Right renal cortex interstitium (tissue), 3 donors: ENCODE results near the gene LRMDA. TPM values are rescaled to one million over a fixed set of nuclear protein-coding genes. Genes with fewer than 3 reads are reported as not detected.

ENCODE experiments used
- DNase-seq, 3 donors: peaks; one replicate each; pipeline ENCODE4 v3.0.0-alpha.2; 2013; ENCODE audit warnings: low read depth in 3 of 3, low spot score in 2 of 3
- polyA plus RNA-seq, 3 donors: library from polyadenylated mRNA; unstranded; fragments of 120-200 nt; gene quantifications; one replicate each; pipeline ENCODE4 v1.2.1, GENCODE V29; 2013; ENCODE audit not compliant: insufficient read length in 3 of 3

Gene LRMDA
- polyA plus RNA-seq, result 10 to 100 TPM; 20.9 to 21.7 (median 21.2) TPM

- no peak for DNase-seq
These were observed at the start of gene LRMDA for GRCh38 chr10:75431180-75432111. Gene LRMDA (plus strand): TSS chr10:75431624.

GRCh38 chr10:75386128-75386527 is 45.3 kb upstream of the LRMDA start:
- DNase-seq, result no peak

GRCh38 chr10:75388082-75388481 is 43.3 kb upstream of the LRMDA start:
- no peak for DNase-seq

- DNase-seq, result no peak
These were observed 41.2 kb upstream of the LRMDA start for GRCh38 chr10:75390178-75390577.

GRCh38 chr10:75392271-75392670 is 39.2 kb upstream of the LRMDA start:
- DNase-seq, result no peak

GRCh38 chr10:75392744-75393143 is 38.7 kb upstream of the LRMDA start:
- no peak for DNase-seq

GRCh38 chr10:75394221-75394620 is 37.2 kb upstream of the LRMDA start:
- DNase-seq, result no peak

- DNase-seq, result no peak
These were observed 36.1 kb upstream of the LRMDA start for GRCh38 chr10:75395066-75395931.

GRCh38 chr10:75395932-75396630 is 35.3 kb upstream of the LRMDA start:
- no peak for DNase-seq

- no peak for DNase-seq
These were observed 34.6 kb upstream of the LRMDA start for GRCh38 chr10:75396631-75397495.

- no peak for DNase-seq
These were observed 33.8 kb upstream of the LRMDA start for GRCh38 chr10:75397496-75398199.

GRCh38 chr10:75398200-75398691 is 33.2 kb upstream of the LRMDA start:
- DNase-seq, result no peak

GRCh38 chr10:75398692-75399460 is 32.5 kb upstream of the LRMDA start:
- no peak for DNase-seq

- no peak for DNase-seq
These were observed 31.8 kb upstream of the LRMDA start for GRCh38 chr10:75399461-75400162.

- DNase-seq, result no peak
These were observed 31.2 kb upstream of the LRMDA start for GRCh38 chr10:75400163-75400770.

- no peak for DNase-seq
These were observed 30.5 kb upstream of the LRMDA start for GRCh38 chr10:75400771-75401568.
